Keratinocyte (primary cell): ENCODE data around the gene ARID1B. TPM values are rescaled to one million over a fixed set of nuclear protein-coding genes. Genes with fewer than 3 reads are reported as not detected.

Experiments
- DNase-seq: peaks from one replicate; pipeline ENCODE4 v3.0.0-alpha.2; 2011; ENCODE audit warnings: low read depth, missing footprints, low spot score
- FAIRE-seq: peaks from 2 replicates; lab custom pipeline; 2011; peaks lifted over from hg19 to GRCh38; lab: Jason Lieb, UNC
- H2AFZ ChIP-seq: 2 replicates; pipeline ENCODE4 v1.6.0; 2012; ENCODE audit warnings: low read length, control low read depth, inconsistent platforms; ENCODE audit not compliant: control insufficient read depth
- H3K27ac ChIP-seq: 2 replicates; pipeline ENCODE4 v1.5.1; 2011; ENCODE audit warnings: low read length; ENCODE audit not compliant: control insufficient read depth, insufficient read depth
- H3K27me3 ChIP-seq: 3 replicates; pipeline ENCODE4 v1.6.0; 2011; ENCODE audit warnings: low read length; ENCODE audit not compliant: control insufficient read depth, insufficient read depth; ENCODE audit errors: extremely low read depth
- H3K36me3 ChIP-seq, 2 experiments: 2 replicates in 1 of 2; 3 replicates in 1 of 2; pipeline ENCODE4 v1.5.1; 2011; ENCODE audit warnings: low read length in 2 of 2, mild to moderate bottlenecking in 1 of 2; ENCODE audit not compliant: control insufficient read depth in 2 of 2, insufficient read depth in 2 of 2; ENCODE audit errors: extremely low read depth in 1 of 2
- H3K4me1 ChIP-seq: 3 replicates; pipeline ENCODE4 v1.5.1; 2011; ENCODE audit warnings: low read length; ENCODE audit not compliant: control insufficient read depth, insufficient read depth; ENCODE audit errors: extremely low read depth
- H3K4me2 ChIP-seq: 3 replicates; pipeline ENCODE4 v1.6.0; 2011; ENCODE audit warnings: low read depth, low read length; ENCODE audit not compliant: control insufficient read depth, insufficient read depth; ENCODE audit errors: extremely low read depth
- H3K4me3 ChIP-seq, 3 experiments: fragments of 200-600 bp in 1 of 3; sonication (generic) in 1 of 3; 2 replicates in 2 of 3; 3 replicates in 1 of 3; pipeline ENCODE4 v1.5.1; 2011 to 2016; ENCODE audit warnings: low read length in 3 of 3, mild to moderate bottlenecking in 3 of 3, control low read depth in 2 of 3, inconsistent platforms in 1 of 3, low read depth in 1 of 3, mixed read lengths in 1 of 3, mixed run types in 1 of 3, moderate library complexity in 1 of 3; ENCODE audit not compliant: control insufficient read depth in 2 of 3, insufficient read depth in 2 of 3; ENCODE audit errors: extremely low read depth in 1 of 3
- H3K79me2 ChIP-seq: 2 replicates; pipeline ENCODE4 v1.6.0; 2012; ENCODE audit warnings: low read length; ENCODE audit not compliant: control insufficient read depth, insufficient read depth
- H3K9ac ChIP-seq: 3 replicates; pipeline ENCODE4 v1.6.0; 2011; ENCODE audit warnings: low read length; ENCODE audit not compliant: control insufficient read depth, insufficient read depth; ENCODE audit errors: extremely low read depth
- H3K9me1 ChIP-seq: 3 replicates; pipeline ENCODE4 v1.6.0; 2011; ENCODE audit warnings: low read length; ENCODE audit not compliant: control insufficient read depth, insufficient read depth; ENCODE audit errors: extremely low read depth
- H3K9me3 ChIP-seq: 2 replicates; pipeline ENCODE4 v1.5.1; 2012; ENCODE audit warnings: low read depth, low read length; ENCODE audit not compliant: control insufficient read depth
- H4K20me1 ChIP-seq: 3 replicates; pipeline ENCODE4 v1.6.0; 2011; ENCODE audit warnings: low read length; ENCODE audit not compliant: control insufficient read depth, insufficient read depth; ENCODE audit errors: extremely low read depth
- CTCF ChIP-seq, 3 experiments: IDR thresholded peaks in 1 of 3; conservative IDR thresholded peaks in 1 of 3; optimal IDR thresholded peaks in 1 of 3; 2 replicates in 2 of 3; 3 replicates in 1 of 3; pipeline versions ENCODE3 to v1.5.1; 2011; ENCODE audit warnings: low read length in 3 of 3, mild to moderate bottlenecking in 3 of 3, moderate library complexity in 2 of 3, control low read depth in 1 of 3, inconsistent platforms in 1 of 3; ENCODE audit not compliant: insufficient read depth in 2 of 3; ENCODE audit errors: extremely low read depth in 1 of 3
- EZH2 ChIP-seq: IDR thresholded peaks from one replicate; pipeline ENCODE4 v1.6.1; 2012; ENCODE audit warnings: inconsistent platforms, mild to moderate bottlenecking, low read length, moderate library complexity
- dilution Hi-C: fragments of 300-500 bp; cut with MboI; formaldehyde crosslinking; loops from one replicate; pipeline ENCODE4 v1.7.0; 2020; ENCODE audit warnings: low sequenced_read_pairs; ENCODE audit not compliant: extremely low pct_ligation_motif_present
- polyA plus RNA-seq, 5 experiments: library from polyadenylated mRNA; depleted of rRNA in 3 of 5; stranded (reverse) in 3 of 5; stranded (forward) in 1 of 5; unstranded in 1 of 5; fragments of >200 nt; gene quantifications; 1 replicate in 1 of 5; 2 replicates in 3 of 5; 3 replicates in 1 of 5; pipeline versions ENCODE4 v1.2.1 to v1.2.3, GENCODE V29; 2011 to 2012; ENCODE audit warnings: missing spikeins in 2 of 5, low read depth in 1 of 5, low replicate concordance in 1 of 5

The ARID1B gene
- polyA plus RNA-seq, 1 donor (not counting 4 experiments of a cell fraction or from before 2014, with no cell fraction given) = 14.9 TPM

- DNase-seq (no peak), FAIRE-seq (no peak)
- dilution Hi-C loops = no loop called here
- Histone ChIP-seq H3K4me3 (no peak overlapping the region), H3K4me2 (no peak overlapping the region), H3K27me3 (no peaks in the 10 kb centered on the region), H3K79me2 (peaks cover 25% of the 10 kb centered on the region), H2AFZ (no peak overlapping the region), H3K36me3 (no peaks in the 10 kb centered on the region), H3K9ac (no peak overlapping the region), H4K20me1 (no peaks in the 10 kb centered on the region), H3K4me1 (peaks cover 9% of the 10 kb centered on the region), H3K27ac (no peak overlapping the region), H3K9me1 (no peaks in the 10 kb centered on the region), H3K9me3 (no peaks in the 10 kb centered on the region)
- TF ChIP-seq EZH2 (no peak), CTCF (optimal IDR thresholded peaks at IDR 0.05 in 1 of 3, IDR thresholded peaks at IDR 0.05 in 1 of 3, conservative IDR thresholded peaks at IDR 0.05 in 1 of 3; ENCODE audit: extremely low read depth in 1 of 3, insufficient read depth in 2 of 3, low read length in 3 of 3) (no peak)
Measured at GRCh38 chr6:156975414-156975813, 198.2 kb downstream of the ARID1B start.

GRCh38 chr6:156976216-156977127 lies 199.3 kb downstream of the ARID1B start:
- H3K27me3 ChIP-seq = no peaks in the 10 kb centered on the region
- H3K4me1 ChIP-seq = peaks cover 9% of the 10 kb centered on the region
- H3K27ac ChIP-seq = no peak overlapping the region
- H3K9me1 ChIP-seq = no peaks in the 10 kb centered on the region
- DNase-seq (no peak), FAIRE-seq (no peak)
- H4K20me1 ChIP-seq = no peaks in the 10 kb centered on the region
- H3K9ac ChIP-seq = no peak overlapping the region
- H3K79me2 ChIP-seq = peaks cover 28% of the 10 kb centered on the region
- no peaks in the 10 kb centered on the region for H3K9me3 ChIP-seq
- no peaks in the 10 kb centered on the region for H3K36me3 ChIP-seq
- dilution Hi-C loops = no loop called here
- H3K4me2 ChIP-seq = no peak overlapping the region
- H2AFZ ChIP-seq = no peak overlapping the region
- TF ChIP-seq EZH2 (no peak), CTCF (optimal IDR thresholded peaks at IDR 0.05 in 1 of 3, IDR thresholded peaks at IDR 0.05 in 1 of 3, conservative IDR thresholded peaks at IDR 0.05 in 1 of 3; ENCODE audit: extremely low read depth in 1 of 3, insufficient read depth in 2 of 3, low read length in 3 of 3) (no peak)
- no peak overlapping the region for H3K4me3 ChIP-seq
